ENCODE measurements around the gene ACE2. TPM values are rescaled to one million over a fixed set of nuclear protein-coding genes. Genes with fewer than 3 reads are reported as not detected.

Gene ACE2
- total and polyA plus RNA-seq, 7 donors: 0.33 to 12.8 (median 4.2) TPM; not detected in 2

- Histone ChIP-seq H3K27ac (no peak overlapping the region), H3K9me3 (no peaks in the 10 kb centered on the region), H3K4me3 (no peak overlapping the region), H3K36me3 (no peaks in the 10 kb centered on the region), H3K4me1 (no peaks in the 10 kb centered on the region), H3K27me3 (no peaks in the 10 kb centered on the region)
- DNase-seq: no peak
- intact Hi-C loops (cut with DNase I): no loop called here
- WGBS, 2 donors: 88 to 92% methylated on average over 3 of the region's 3 CpGs
- TF ChIP-seq CTCF (IDR thresholded peaks at IDR 0.05) (no peak), EP300 (IDR thresholded peaks at IDR 0.05) (no peak), POLR2AphosphoS5 (IDR thresholded peaks at IDR 0.05) (no peak), POLR2A (IDR thresholded peaks at IDR 0.05) (no peak)
Measured at GRCh38 chrX:15522464-15522863, 78.3 kb downstream of the ACE2 start.

GRCh38 chrX:15515931-15516330 lies 84.8 kb downstream of the ACE2 start:
- TF ChIP-seq POLR2AphosphoS5 (IDR thresholded peaks at IDR 0.05) (no peak), CTCF (IDR thresholded peaks at IDR 0.05) (no peak), POLR2A (IDR thresholded peaks at IDR 0.05) (no peak), EP300 (IDR thresholded peaks at IDR 0.05) (no peak)
- no peak overlapping the region for H3K27ac ChIP-seq
- 8 to 23% methylated on average over 6 of the region's 6 CpGs for WGBS, 2 donors
- H3K9me3 ChIP-seq: no peaks in the 10 kb centered on the region
- H3K4me1 ChIP-seq: no peaks in the 10 kb centered on the region
- intact Hi-C loops (cut with DNase I): no loop called here
- no peak overlapping the region for H3K4me3 ChIP-seq
- no peaks in the 10 kb centered on the region for H3K27me3 ChIP-seq
- no peaks in the 10 kb centered on the region for H3K36me3 ChIP-seq
- no peak for DNase-seq

GRCh38 chrX:15514279-15514678 lies 86.5 kb downstream of the ACE2 start:
- Histone ChIP-seq H3K36me3 (no peaks in the 10 kb centered on the region), H3K9me3 (no peaks in the 10 kb centered on the region), H3K4me3 (no peak overlapping the region), H3K27ac (no peak overlapping the region), H3K4me1 (no peaks in the 10 kb centered on the region), H3K27me3 (no peaks in the 10 kb centered on the region)
- no peak for TF ChIP-seq CTCF (IDR thresholded peaks at IDR 0.05)
- TF ChIP-seq POLR2AphosphoS5 (IDR thresholded peaks at IDR 0.05): no peak
- TF ChIP-seq EP300 (IDR thresholded peaks at IDR 0.05): no peak
- no peak for TF ChIP-seq POLR2A (IDR thresholded peaks at IDR 0.05)
- intact Hi-C loops (cut with DNase I): no loop called here
- WGBS, 2 donors: 85 to 98% methylated on average over 1 of the region's 1 CpG
- DNase-seq: no peak

- no peak overlapping the region for H3K4me3 ChIP-seq
- no peak overlapping the region for H3K27ac ChIP-seq
- H3K27me3 ChIP-seq: no peaks in the 10 kb centered on the region
- no peaks in the 10 kb centered on the region for H3K4me1 ChIP-seq
- no peaks in the 10 kb centered on the region for H3K9me3 ChIP-seq
- 85 to 91% methylated on average over 4 of the region's 4 CpGs for WGBS, 2 donors
- intact Hi-C loops (cut with DNase I): no loop called here
- no peak for DNase-seq
- no peaks in the 10 kb centered on the region for H3K36me3 ChIP-seq
- TF ChIP-seq CTCF (IDR thresholded peaks at IDR 0.05) (no peak), EP300 (IDR thresholded peaks at IDR 0.05) (no peak), POLR2A (IDR thresholded peaks at IDR 0.05) (no peak), POLR2AphosphoS5 (IDR thresholded peaks at IDR 0.05) (no peak)
Measured at GRCh38 chrX:15512401-15512965, 88.3 kb downstream of the ACE2 start.

- TF ChIP-seq POLR2AphosphoS5 (IDR thresholded peaks at IDR 0.05): no peak
- TF ChIP-seq POLR2A (IDR thresholded peaks at IDR 0.05): no peak
- no peak for TF ChIP-seq EP300 (IDR thresholded peaks at IDR 0.05)
- no peak for TF ChIP-seq CTCF (IDR thresholded peaks at IDR 0.05)
- no peaks in the 10 kb centered on the region for H3K27me3 ChIP-seq
- DNase-seq: no peak
- 6 to 41% methylated on average over 1 of the region's 1 CpG for WGBS, 2 donors
- H3K4me3 ChIP-seq: no peak overlapping the region
- no peaks in the 10 kb centered on the region for H3K36me3 ChIP-seq
- H3K27ac ChIP-seq: no peak overlapping the region
- no peaks in the 10 kb centered on the region for H3K4me1 ChIP-seq
- intact Hi-C loops (cut with DNase I): no loop called here
- H3K9me3 ChIP-seq: no peaks in the 10 kb centered on the region
Measured at GRCh38 chrX:15511563-15511962, 89.2 kb downstream of the ACE2 start.
